Breast epithelium (tissue), 4 donors: ENCODE measurements around the gene CALR. TPM values are rescaled to one million over a fixed set of nuclear protein-coding genes. Genes with fewer than 3 reads are reported as not detected.

Experiments
- DNase-seq, 2 donors: peaks; one replicate each; pipeline ENCODE4 v3.0.0-alpha.2; 2019; ENCODE audit warnings: low spot score in 2 of 2
- H3K27ac ChIP-seq, 2 donors: fragments of 200-600 bp; sonication (generic) in 1 of 2; one replicate each; pipeline ENCODE4 v1.5.1; 2016 to 2019; ENCODE audit warnings: mild to moderate bottlenecking in 1 of 2
- H3K27me3 ChIP-seq, 2 donors: fragments of 200-600 bp; sonication (generic) in 1 of 2; one replicate each; pipeline versions ENCODE4 v1.5.1 to v1.6.0; 2017 to 2019; ENCODE audit warnings: control low read depth in 1 of 2, mild to moderate bottlenecking in 1 of 2
- H3K36me3 ChIP-seq: fragments of 200-600 bp; one replicate; pipeline ENCODE4 v1.5.1; 2019
- H3K4me1 ChIP-seq, 2 donors: fragments of 200-600 bp; sonication (generic); one replicate each; pipeline ENCODE4 v1.5.1; 2016 to 2019; ENCODE audit warnings: control low read depth in 1 of 2
- H3K4me3 ChIP-seq, 3 donors: fragments of 200-600 bp; sonication (generic); 1 replicate in 2 of 3; 2 replicates in 1 of 3; pipeline ENCODE4 v1.5.1; 2016 to 2019; ENCODE audit warnings: mild to moderate bottlenecking in 3 of 3, moderate library complexity in 2 of 3
- H3K9me3 ChIP-seq, 2 donors: fragments of 200-600 bp; sonication (generic) in 1 of 2; one replicate each; pipeline ENCODE4 v1.5.1; 2016 to 2019; ENCODE audit warnings: control low read depth in 1 of 2
- POLR2A ChIP-seq: fragments of 450-650 bp; IDR thresholded peaks from one replicate; pipeline ENCODE4 v1.6.1; 2016; ENCODE audit warnings: antibody characterized with exemption, mild to moderate bottlenecking, moderate library complexity
- POLR2AphosphoS5 ChIP-seq, 3 donors: sonication (generic); formaldehyde crosslinking; IDR thresholded peaks; one replicate each; pipeline ENCODE4 v1.6.1; 2017; ENCODE audit warnings: antibody characterized with exemption in 3 of 3
- intact Hi-C: fragments of 100-400 bp; cut with DNase I; formaldehyde crosslinking; loops from one replicate; pipeline ENCODE4 v1.15.1; 2023; ENCODE audit warnings: low total_unique reads
- total RNA-seq, 3 donors: library from RNA; depleted of rRNA; stranded (reverse); fragments of >200 nt; gene quantifications; one replicate each; pipeline ENCODE4 v1.1.0, GENCODE V29; 2016
- TF ChIP-seq, protein P1 (sequence below), 3 donors: fragments of 450-650 bp; IDR thresholded peaks; one replicate each; pipeline ENCODE4 v1.5.1; 2016 to 2017; ENCODE audit warnings: antibody characterized with exemption in 3 of 3, mild to moderate bottlenecking in 3 of 3, moderate library complexity in 3 of 3

CALR gene
- total RNA-seq, 3 donors from 2014 or later, result 301 to 410 (median 305) TPM

DNA sequence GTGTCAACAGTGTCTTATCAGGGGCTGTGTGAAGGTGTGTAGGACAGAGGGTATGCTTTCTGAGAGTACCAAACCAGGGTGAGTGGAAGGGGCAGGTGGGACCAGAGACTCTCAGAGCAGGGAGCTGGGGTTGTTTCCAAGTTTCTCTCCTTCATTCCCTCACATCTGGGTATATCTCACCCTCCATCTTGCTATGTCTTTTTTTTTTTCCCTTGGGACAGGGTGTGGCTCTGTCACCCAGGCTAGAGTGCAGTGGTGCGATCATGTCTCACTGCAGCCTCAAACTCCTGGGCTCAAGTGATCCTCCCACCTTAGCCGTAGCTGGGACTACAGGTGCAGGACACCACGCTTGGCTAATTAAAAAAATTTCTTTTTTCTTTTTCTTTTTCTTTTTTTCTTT, 41.6 kb downstream of the CALR start:
- Histone ChIP-seq H3K9me3 (no peaks in the 10 kb centered on the region), H3K27ac (no peak overlapping the region), H3K4me3 (no peak overlapping the region), H3K27me3 (no peaks in the 10 kb centered on the region), H3K4me1 (no peaks in the 10 kb centered on the region), H3K36me3 (no peaks in the 10 kb centered on the region)
- intact Hi-C loops, result no loop called here
- no peak for DNase-seq
- TF ChIP-seq POLR2A (no peak), POLR2AphosphoS5 (IDR thresholded peaks at IDR 0.05) (no peak)
- TF ChIP-seq, protein P1, sequence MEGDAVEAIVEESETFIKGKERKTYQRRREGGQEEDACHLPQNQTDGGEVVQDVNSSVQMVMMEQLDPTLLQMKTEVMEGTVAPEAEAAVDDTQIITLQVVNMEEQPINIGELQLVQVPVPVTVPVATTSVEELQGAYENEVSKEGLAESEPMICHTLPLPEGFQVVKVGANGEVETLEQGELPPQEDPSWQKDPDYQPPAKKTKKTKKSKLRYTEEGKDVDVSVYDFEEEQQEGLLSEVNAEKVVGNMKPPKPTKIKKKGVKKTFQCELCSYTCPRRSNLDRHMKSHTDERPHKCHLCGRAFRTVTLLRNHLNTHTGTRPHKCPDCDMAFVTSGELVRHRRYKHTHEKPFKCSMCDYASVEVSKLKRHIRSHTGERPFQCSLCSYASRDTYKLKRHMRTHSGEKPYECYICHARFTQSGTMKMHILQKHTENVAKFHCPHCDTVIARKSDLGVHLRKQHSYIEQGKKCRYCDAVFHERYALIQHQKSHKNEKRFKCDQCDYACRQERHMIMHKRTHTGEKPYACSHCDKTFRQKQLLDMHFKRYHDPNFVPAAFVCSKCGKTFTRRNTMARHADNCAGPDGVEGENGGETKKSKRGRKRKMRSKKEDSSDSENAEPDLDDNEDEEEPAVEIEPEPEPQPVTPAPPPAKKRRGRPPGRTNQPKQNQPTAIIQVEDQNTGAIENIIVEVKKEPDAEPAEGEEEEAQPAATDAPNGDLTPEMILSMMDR (IDR thresholded peaks at IDR 0.05), result no peak

DNA sequence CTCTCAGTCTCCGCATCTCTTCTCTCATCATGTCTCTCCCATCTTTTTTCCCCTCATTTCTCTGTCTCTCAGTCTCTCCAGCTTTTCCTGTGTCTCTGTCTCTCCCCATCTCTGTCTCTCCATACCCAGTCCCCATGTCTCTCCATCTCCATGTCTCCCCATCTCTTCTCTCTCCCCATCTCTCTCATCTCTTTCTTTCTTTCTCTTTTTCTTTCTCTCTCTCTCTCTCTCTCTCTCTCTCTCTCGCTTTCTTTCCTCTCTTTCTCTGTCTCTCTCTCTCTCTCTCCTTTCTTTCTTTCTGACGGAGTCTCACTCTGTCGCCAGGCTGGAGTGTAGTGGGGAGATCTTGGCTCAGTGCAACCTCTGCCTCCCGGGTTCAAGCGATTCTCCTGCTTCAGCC, 44.2 kb downstream of the CALR start:
- TF ChIP-seq, protein P1 (IDR thresholded peaks at IDR 0.05), result no peak
- no peak for TF ChIP-seq POLR2AphosphoS5 (IDR thresholded peaks at IDR 0.05)
- no peak for TF ChIP-seq POLR2A
- Histone ChIP-seq H3K4me3 (no peak overlapping the region), H3K36me3 (no peaks in the 10 kb centered on the region), H3K27me3 (no peaks in the 10 kb centered on the region), H3K9me3 (no peaks in the 10 kb centered on the region), H3K27ac (peak overlapping the region in 1 of 2 donors; percentile 84), H3K4me1 (peaks cover 0 to 7% of the 10 kb centered on the region in 2 donors)
- intact Hi-C loops, result no loop called here
- no peak for DNase-seq

DNA sequence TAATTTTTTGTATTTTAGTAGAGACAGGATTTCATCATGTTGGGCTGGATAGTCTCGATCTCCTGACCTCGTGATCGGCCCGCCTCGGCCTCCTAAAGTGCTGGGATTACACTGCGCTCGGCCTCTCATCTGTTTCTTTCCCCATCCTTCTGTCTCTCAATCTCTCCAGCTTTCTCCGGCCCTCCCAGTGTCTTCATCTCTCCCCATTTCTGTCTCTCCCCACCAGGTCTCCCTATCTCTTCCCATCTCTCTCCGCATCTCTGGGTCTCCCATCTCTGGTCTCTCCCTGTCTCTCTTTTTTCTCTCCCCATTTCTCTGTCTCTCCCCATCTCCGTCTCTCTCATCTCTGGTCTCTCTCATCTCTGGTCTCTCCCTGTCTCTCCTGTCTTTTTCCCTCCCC, 44.7 kb downstream of the CALR start:
- Histone ChIP-seq H3K27me3 (no peaks in the 10 kb centered on the region), H3K9me3 (no peaks in the 10 kb centered on the region), H3K36me3 (no peaks in the 10 kb centered on the region), H3K4me1 (peaks cover 0 to 7% of the 10 kb centered on the region in 2 donors), H3K4me3 (peak overlapping the region in 2 of 3 donors; percentile 44 to 53), H3K27ac (peak overlapping the region in 1 of 2 donors; percentile 84)
- intact Hi-C loops, result no loop called here
- no peak for TF ChIP-seq POLR2A
- TF ChIP-seq POLR2AphosphoS5 (IDR thresholded peaks at IDR 0.05), result no peak
- TF ChIP-seq, protein P1 (IDR thresholded peaks at IDR 0.05), result no peak
- no peak for DNase-seq

DNA sequence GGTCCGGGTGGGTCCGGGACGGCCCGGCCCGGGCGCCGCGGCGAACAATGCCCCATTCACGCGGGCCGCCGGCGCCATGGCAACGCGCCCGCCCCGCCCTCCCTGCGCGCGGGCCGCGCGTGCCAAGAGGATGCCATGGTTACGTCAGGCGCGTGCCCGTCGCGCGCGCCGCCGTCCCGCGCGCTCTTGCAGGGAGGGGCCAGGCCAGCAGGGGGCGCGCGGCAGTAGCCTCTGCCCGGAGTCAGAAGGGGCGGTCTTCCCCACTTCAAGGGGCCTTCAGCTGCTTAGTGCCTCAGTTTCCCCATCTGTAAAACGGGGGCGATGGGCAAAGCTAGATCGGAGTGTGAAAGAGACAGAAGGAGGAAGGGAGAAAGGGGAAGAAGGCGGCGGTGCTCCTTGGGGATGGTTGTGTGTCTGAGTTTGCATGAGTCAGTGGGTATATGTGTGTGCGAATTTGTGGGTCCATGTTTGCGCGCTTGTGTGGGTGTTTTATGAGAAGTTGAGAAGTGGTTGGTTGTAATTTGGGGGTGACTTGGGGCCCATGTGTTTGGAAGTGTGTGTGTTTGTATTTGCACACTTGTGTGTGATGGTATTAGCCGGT, 45.2 kb downstream of the CALR start:
- Histone ChIP-seq H3K27me3 (no peaks in the 10 kb centered on the region), H3K27ac (peak overlapping the region in 1 of 2 donors; percentile 84), H3K4me3 (peak overlapping the region in 2 of 3 donors; percentile 44 to 53), H3K36me3 (no peaks in the 10 kb centered on the region), H3K9me3 (no peaks in the 10 kb centered on the region), H3K4me1 (peaks cover 0 to 7% of the 10 kb centered on the region in 2 donors)
- DNase-seq, result peak; percentile 74 to 78
- intact Hi-C loops, result loop anchor here (1.0 kb wide), 1 partner anchor 106 kb away; no protein-coding TSS in a partner anchor
- TF ChIP-seq POLR2A (no peak), POLR2AphosphoS5 (IDR thresholded peaks at IDR 0.05) (peak; percentile 58 to 81 (median 75))
- TF ChIP-seq, protein P1 (IDR thresholded peaks at IDR 0.05), result peak; percentile 95 to 98 (median 96)

GRCh38 chr19:12984143-12984627, 45.8 kb downstream of the CALR start:
- DNase-seq, result no peak
- no peaks in the 10 kb centered on the region for H3K27me3 ChIP-seq
- no peak overlapping the region for H3K4me3 ChIP-seq
- TF ChIP-seq, protein P1 (IDR thresholded peaks at IDR 0.05), result no peak
- TF ChIP-seq POLR2A, result no peak
- no peak for TF ChIP-seq POLR2AphosphoS5 (IDR thresholded peaks at IDR 0.05)
- H3K27ac ChIP-seq, result peak overlapping the region; percentile 65 to 84
- H3K9me3 ChIP-seq, result no peaks in the 10 kb centered on the region
- H3K4me1 ChIP-seq, result peaks cover 0 to 7% of the 10 kb centered on the region in 2 donors
- H3K36me3 ChIP-seq, result no peaks in the 10 kb centered on the region
- intact Hi-C loops, result loop anchor here (1.0 kb wide), 1 partner anchor 105 kb away; no protein-coding TSS in a partner anchor
